GM12873 (cell line): Measurements from ENCODE around the gene PDE1A.

ENCODE experiments used
- CTCF ChIP-seq: IDR thresholded peaks from 2 replicates; pipeline ENCODE4 v1.5.1; 2012; ENCODE audit warnings: low read depth, mild to moderate bottlenecking, moderate library complexity, low read length, control low read depth; ENCODE audit not compliant: insufficient read depth; ENCODE audit errors: missing control alignments

The PDE1A gene

GRCh38 chr2:182144041-182144775, 282.6 kb downstream of the PDE1A start:
- no peak for TF ChIP-seq CTCF

GRCh38 chr2:182142062-182142461, 284.8 kb downstream of the PDE1A start:
- TF ChIP-seq CTCF, result no peak

- no peak for TF ChIP-seq CTCF
These were observed 292.6 kb downstream of the PDE1A start for GRCh38 chr2:182134201-182134600.

GRCh38 chr2:182133195-182133891, 293.5 kb downstream of the PDE1A start:
- no peak for TF ChIP-seq CTCF

- TF ChIP-seq CTCF, result no peak
These were observed 294.2 kb downstream of the PDE1A start for GRCh38 chr2:182132605-182133004.

GRCh38 chr2:182128821-182129707, 297.8 kb downstream of the PDE1A start:
- no peak for TF ChIP-seq CTCF

- no peak for TF ChIP-seq CTCF
These were observed 309.6 kb downstream of the PDE1A start for GRCh38 chr2:182117196-182117595.
